H1 (cell line): ENCODE measurements around the gene ZIC1. TPM values are rescaled to one million over a fixed set of nuclear protein-coding genes. Genes with fewer than 3 reads are reported as not detected.

Experiments
- ASH2L ChIP-seq: fragments of 200-600, 300-600 bp; sonication (generic); IDR thresholded peaks from one replicate; pipeline ENCODE4 v1.7.1; 2017; ENCODE audit warnings: low read length
- BRCA1 ChIP-seq: IDR thresholded peaks from 2 replicates; pipeline ENCODE4 v1.6.1; 2012; ENCODE audit warnings: low read depth, low read length, improper control_type of control experiment
- CHD2 ChIP-seq: IDR thresholded peaks from 2 replicates; pipeline ENCODE4 v1.6.1; 2012; ENCODE audit warnings: low read length, improper control_type of control experiment
- CTCF ChIP-seq, 3 experiments: IDR thresholded peaks; 1 replicate in 2 of 3; 2 replicates in 1 of 3; pipeline versions ENCODE4 v1.5.1 to v1.6.1; 2011; ENCODE audit warnings: low read length in 3 of 3, mild to moderate bottlenecking in 3 of 3, inconsistent platforms in 2 of 3, low read depth in 1 of 3, moderate library complexity in 1 of 3; ENCODE audit not compliant: insufficient read depth in 1 of 3; ENCODE audit errors: control extremely low read depth in 1 of 3
- E2F6 ChIP-seq: IDR thresholded peaks from 2 replicates; pipeline ENCODE4 v1.6.1; 2012; ENCODE audit warnings: inconsistent platforms
- EGR1 ChIP-seq: IDR thresholded peaks from 2 replicates; pipeline ENCODE4 v1.6.1; 2011; ENCODE audit warnings: low read depth, low read length, borderline replicate concordance
- HDAC2 ChIP-seq, 2 experiments: fragments of 300-600 bp in 1 of 2; sonication (generic) in 1 of 2; IDR thresholded peaks; 2 replicates each; pipeline ENCODE4 v1.6.1; 2011 to 2012; ENCODE audit warnings: low read depth in 2 of 2, low read length in 2 of 2, mild to moderate bottlenecking in 2 of 2, moderate library complexity in 2 of 2, borderline replicate concordance in 1 of 2, inconsistent platforms in 1 of 2
- HDAC6 ChIP-seq: IDR thresholded peaks from one replicate; pipeline ENCODE4 v1.7.1; 2012; ENCODE audit warnings: low read depth, mild to moderate bottlenecking, inconsistent platforms, low read length, moderate library complexity
- JUN ChIP-seq: IDR thresholded peaks from 2 replicates; pipeline ENCODE4 v1.6.1; 2011; ENCODE audit warnings: low read depth, mild to moderate bottlenecking, improper control_type of control experiment, low read length
- JUND ChIP-seq: IDR thresholded peaks from 2 replicates; pipeline ENCODE4 v1.6.1; 2011; ENCODE audit warnings: mild to moderate bottlenecking, improper control_type of control experiment, low read length
- KDM4A ChIP-seq: IDR thresholded peaks from one replicate; pipeline ENCODE4 v1.7.1; 2012; ENCODE audit warnings: low read depth, mild to moderate bottlenecking, moderate library complexity, low read length, inconsistent platforms; ENCODE audit not compliant: severe bottlenecking
- NANOG ChIP-seq: IDR thresholded peaks from 2 replicates; pipeline ENCODE4 v1.6.1; 2011; ENCODE audit warnings: low read length, low read depth, mild to moderate bottlenecking, inconsistent platforms; ENCODE audit not compliant: insufficient read depth, poor library complexity, severe bottlenecking
- POLR2AphosphoS5 ChIP-seq: IDR thresholded peaks from 2 replicates; pipeline ENCODE4 v1.6.1; 2011; ENCODE audit warnings: low read depth, low read length
- RAD21 ChIP-seq, 2 experiments: IDR thresholded peaks in 1 of 2; conservative IDR thresholded peaks in 1 of 2; 2 replicates each; pipeline ENCODE4 v1.6.1; 2011; ENCODE audit warnings: low read depth in 2 of 2, low read length in 2 of 2, improper control_type of control experiment in 1 of 2, inconsistent platforms in 1 of 2, mild to moderate bottlenecking in 1 of 2, moderate library complexity in 1 of 2
- TEAD4 ChIP-seq: IDR thresholded peaks from 2 replicates; pipeline ENCODE4 v1.6.1; 2012; ENCODE audit warnings: low read depth, low read length, inconsistent platforms, mixed read lengths
- ZNF274 ChIP-seq: IDR thresholded peaks from 2 replicates; pipeline ENCODE4 v1.7.0; 2012; ENCODE audit warnings: low read length, borderline replicate concordance; ENCODE audit errors: extremely low read depth
- polyA plus RNA-seq, 7 experiments: library from polyadenylated mRNA; depleted of rRNA in 3 of 7; stranded (reverse) in 5 of 7; unstranded in 2 of 7; fragments of >200 nt in 5 of 7; fragments of 200-250 nt in 2 of 7; gene quantifications; 1 replicate in 5 of 7; 2 replicates in 1 of 7; 4 replicates in 1 of 7; pipeline versions ENCODE4 v1.2.1 to v1.2.3, GENCODE V29; 2011 to 2013; ENCODE audit warnings: missing spikeins in 2 of 7, mixed read lengths in 2 of 7
- total RNA-seq: library from RNA; stranded (reverse); fragmentation: NEBNext Ultra II Directional; extraction: Animal tissue kit (Norgen Biotek cat#: 25700); gene quantifications from 2 replicates; pipeline ENCODE4 v1.2.1, GENCODE V29; 2021

The ZIC1 gene
- total and polyA plus RNA-seq, 2 of the 8 experiments (the other 6 are each of a cell fraction or from before 2014, with no cell fraction given), result 0.80 to 2.2 TPM

GRCh38 chr3:147389717-147390116, 19.4 kb upstream of the ZIC1 start (continued):
- TF ChIP-seq CHD2 (no peak), E2F6 (no peak), HDAC2 (IDR thresholded peaks at IDR 0.05; ENCODE audit: borderline replicate concordance in 1 of 2, low read depth in 2 of 2, low read length in 2 of 2) (no peak), TEAD4 (no peak), BRCA1 (no peak), JUN (0 out of 2 replicates have a peak, but pooled peaks have one; percentile 30), KDM4A (no peak), ASH2L (no peak), JUND (peak; percentile 86), CTCF (IDR thresholded peaks at IDR 0.05; ENCODE audit: control extremely low read depth in 1 of 3, insufficient read depth in 1 of 3, low read depth in 1 of 3, low read length in 3 of 3) (no peak), NANOG (no peak), ZNF274 (no peak), EGR1 (no peak), RAD21 (IDR thresholded peaks at IDR 0.05 in 1 of 2, conservative IDR thresholded peaks at IDR 0.05 in 1 of 2; ENCODE audit: low read depth in 2 of 2, low read length in 2 of 2) (no peak), POLR2AphosphoS5 (no peak), HDAC6 (no peak)
